ENCODE results near the gene IQGAP1. TPM values are rescaled to one million over a fixed set of nuclear protein-coding genes. Genes with fewer than 3 reads are reported as not detected.
A peak's percentile ranks its signal among the peaks of the same experiment; 100 is the strongest.

The IQGAP1 gene
- total and polyA plus RNA-seq, 2 of the 13 experiments (the other 11 are each of a cell fraction or from before 2014, with no cell fraction given), result 29.5 to 37.9 TPM

DNA sequence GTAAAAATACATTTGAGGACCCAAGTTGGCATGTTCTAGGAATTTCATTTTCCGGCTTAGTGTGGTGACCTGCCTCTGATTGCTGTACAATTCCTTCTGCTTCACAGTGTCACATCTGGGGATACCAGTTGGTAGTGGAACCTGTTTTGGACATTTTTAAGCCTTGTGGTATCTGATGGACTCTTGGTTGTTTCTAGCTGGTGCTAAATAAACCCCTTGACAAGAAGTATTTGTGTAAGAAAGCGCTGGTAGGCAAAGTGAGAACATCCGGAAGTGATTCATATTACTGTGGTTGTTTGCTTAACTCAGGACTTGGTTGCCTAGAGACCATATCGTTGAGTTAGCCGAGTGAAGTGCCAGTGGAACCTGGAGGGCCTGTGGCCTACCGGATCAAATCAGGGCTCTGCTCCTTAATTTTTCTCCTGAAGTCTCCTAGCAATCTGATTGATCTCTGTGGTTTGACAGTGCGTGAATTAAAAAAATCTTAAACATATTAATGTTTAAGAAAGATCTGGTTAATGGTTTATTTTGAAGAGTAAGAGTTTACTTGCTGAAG is 12.8 kb downstream of the IQGAP1 start (continued):
- TF ChIP-seq PRDM15 (CRISPR knock-in tag; IDR thresholded peaks at IDR 0.05) (0 out of 2 replicates have a peak, but pooled peaks have one; percentile 16), EHMT2 (IDR thresholded peaks at IDR 0.05; ENCODE audit: borderline replicate concordance, low read depth, low read length) (no peak), ZGPAT (CRISPR knock-in tag; IDR thresholded peaks at IDR 0.05) (peak; percentile 59; the same call in 1 of the 2 replicates), HCFC1 (IDR thresholded peaks at IDR 0.05; ENCODE audit: low read depth, low read length) (no peak), PAWR (CRISPR knock-in tag; IDR thresholded peaks at IDR 0.05; ENCODE audit: borderline replicate concordance) (no peak), NFRKB (IDR thresholded peaks at IDR 0.05) (no peak), SOX5 (CRISPR knock-in tag; IDR thresholded peaks at IDR 0.05; ENCODE audit: borderline replicate concordance) (peak; percentile 48; the same call in 1 of the 2 replicates), NFKB2 (CRISPR knock-in tag; IDR thresholded peaks at IDR 0.05; ENCODE audit: borderline replicate concordance) (no peak), ZNF414 (CRISPR knock-in tag; IDR thresholded peaks at IDR 0.05) (no peak), SATB2 (CRISPR knock-in tag; IDR thresholded peaks at IDR 0.05) (no peak), ZBTB25 (CRISPR knock-in tag; IDR thresholded peaks at IDR 0.05) (0 out of 2 replicates have a peak, but pooled peaks have one; percentile 40), HNF4A (CRISPR knock-in tag; IDR thresholded peaks at IDR 0.05) (no peak; the same call in 1 of the 2 replicates), TFDP2 (CRISPR knock-in tag; IDR thresholded peaks at IDR 0.05) (no peak)
- TF ChIP-seq, protein P1, sequence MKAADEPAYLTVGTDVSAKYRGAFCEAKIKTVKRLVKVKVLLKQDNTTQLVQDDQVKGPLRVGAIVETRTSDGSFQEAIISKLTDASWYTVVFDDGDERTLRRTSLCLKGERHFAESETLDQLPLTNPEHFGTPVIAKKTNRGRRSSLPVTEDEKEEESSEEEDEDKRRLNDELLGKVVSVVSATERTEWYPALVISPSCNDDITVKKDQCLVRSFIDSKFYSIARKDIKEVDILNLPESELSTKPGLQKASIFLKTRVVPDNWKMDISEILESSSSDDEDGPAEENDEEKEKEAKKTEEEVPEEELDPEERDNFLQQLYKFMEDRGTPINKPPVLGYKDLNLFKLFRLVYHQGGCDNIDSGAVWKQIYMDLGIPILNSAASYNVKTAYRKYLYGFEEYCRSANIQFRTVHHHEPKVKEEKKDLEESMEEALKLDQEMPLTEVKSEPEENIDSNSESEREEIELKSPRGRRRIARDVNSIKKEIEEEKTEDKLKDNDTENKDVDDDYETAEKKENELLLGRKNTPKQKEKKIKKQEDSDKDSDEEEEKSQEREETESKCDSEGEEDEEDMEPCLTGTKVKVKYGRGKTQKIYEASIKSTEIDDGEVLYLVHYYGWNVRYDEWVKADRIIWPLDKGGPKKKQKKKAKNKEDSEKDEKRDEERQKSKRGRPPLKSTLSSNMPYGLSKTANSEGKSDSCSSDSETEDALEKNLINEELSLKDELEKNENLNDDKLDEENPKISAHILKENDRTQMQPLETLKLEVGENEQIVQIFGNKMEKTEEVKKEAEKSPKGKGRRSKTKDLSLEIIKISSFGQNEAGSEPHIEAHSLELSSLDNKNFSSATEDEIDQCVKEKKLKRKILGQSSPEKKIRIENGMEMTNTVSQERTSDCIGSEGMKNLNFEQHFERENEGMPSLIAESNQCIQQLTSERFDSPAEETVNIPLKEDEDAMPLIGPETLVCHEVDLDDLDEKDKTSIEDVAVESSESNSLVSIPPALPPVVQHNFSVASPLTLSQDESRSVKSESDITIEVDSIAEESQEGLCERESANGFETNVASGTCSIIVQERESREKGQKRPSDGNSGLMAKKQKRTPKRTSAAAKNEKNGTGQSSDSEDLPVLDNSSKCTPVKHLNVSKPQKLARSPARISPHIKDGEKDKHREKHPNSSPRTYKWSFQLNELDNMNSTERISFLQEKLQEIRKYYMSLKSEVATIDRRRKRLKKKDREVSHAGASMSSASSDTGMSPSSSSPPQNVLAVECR (CRISPR knock-in tag; IDR thresholded peaks at IDR 0.05; ENCODE audit: borderline replicate concordance), result peak; percentile 57; the same call in 1 of the 2 replicates
- TF ChIP-seq, protein P2, sequence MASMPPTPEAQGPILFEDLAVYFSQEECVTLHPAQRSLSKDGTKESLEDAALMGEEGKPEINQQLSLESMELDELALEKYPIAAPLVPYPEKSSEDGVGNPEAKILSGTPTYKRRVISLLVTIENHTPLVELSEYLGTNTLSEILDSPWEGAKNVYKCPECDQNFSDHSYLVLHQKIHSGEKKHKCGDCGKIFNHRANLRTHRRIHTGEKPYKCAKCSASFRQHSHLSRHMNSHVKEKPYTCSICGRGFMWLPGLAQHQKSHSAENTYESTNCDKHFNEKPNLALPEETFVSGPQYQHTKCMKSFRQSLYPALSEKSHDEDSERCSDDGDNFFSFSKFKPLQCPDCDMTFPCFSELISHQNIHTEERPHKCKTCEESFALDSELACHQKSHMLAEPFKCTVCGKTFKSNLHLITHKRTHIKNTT (CRISPR knock-in tag; IDR thresholded peaks at IDR 0.05), result no peak

Data from HepG2 (cell line).